NCI-H2081 treated with DMSO at 0.1 percent for 48 hours (cell line): ENCODE data around the gene XG.
"Not testable (repeated sequence)": the region's sequence is repeated elsewhere in the genome, so short reads cannot be mapped to it uniquely, and the experiment has no call there.

Source experiments
- DNase-seq: peaks from one replicate; lab custom pipeline; 2025; lab: John Stamatoyannopoulos, UW

XG gene

DNA sequence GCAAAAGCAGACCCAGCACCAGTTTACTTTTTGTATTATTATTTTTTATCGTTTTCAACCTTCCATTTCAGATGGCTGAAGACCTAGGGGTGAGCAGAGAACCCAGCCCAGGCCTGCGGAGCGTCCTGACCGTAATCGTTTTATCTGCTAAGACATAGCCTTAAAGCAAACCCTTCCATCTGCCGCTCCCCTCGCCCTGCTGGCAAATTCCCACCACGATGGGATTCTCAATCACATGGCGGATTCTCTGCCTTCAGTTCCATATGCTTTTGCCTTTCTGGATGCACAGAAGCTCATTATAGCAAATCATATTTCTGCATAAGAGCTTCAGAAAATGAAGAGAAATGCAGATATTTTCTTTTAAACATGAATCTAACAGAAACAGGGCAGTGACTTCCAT is 18.6 kb upstream of the XG start:
- DNase-seq: no peak

DNA sequence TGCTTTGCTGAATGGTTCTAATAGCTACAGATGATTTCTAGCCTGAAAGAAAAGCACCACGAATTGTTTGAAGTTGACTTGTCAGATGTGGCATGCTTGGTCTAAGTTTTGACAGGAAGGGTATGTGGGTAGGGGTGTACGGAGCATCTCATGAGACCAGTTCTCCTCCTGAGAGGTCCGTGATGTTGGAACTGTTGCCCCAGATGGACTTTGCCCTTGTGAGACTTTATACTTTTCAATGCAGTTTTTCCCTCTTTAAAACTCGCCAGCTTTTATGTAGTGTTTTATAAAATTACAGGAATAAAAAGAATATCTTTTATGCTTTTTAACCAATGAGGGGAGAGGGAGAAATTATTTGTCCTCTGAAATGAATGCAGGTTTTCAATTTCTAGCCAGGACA is 16.6 kb upstream of the XG start:
- no peak for DNase-seq

DNA sequence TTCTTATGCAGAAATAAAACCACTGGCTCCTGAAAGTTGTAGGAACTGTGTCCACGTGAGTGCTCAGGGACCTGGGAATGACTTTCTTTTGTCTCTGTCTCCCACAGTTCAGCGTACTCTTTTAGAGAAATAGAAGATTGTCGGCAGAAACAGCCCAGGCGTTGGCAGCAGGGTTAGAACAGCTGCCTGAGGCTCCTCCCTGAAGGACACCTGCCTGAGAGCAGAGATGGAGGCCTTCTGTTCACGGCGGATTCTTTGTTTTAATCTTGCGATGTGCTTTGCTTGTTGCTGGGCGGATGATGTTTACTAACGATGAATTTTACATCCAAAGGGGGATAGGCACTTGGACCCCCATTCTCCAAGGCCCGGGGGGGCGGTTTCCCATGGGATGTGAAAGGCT is 11.2 kb upstream of the XG start:
- DNase-seq: no peak

DNA sequence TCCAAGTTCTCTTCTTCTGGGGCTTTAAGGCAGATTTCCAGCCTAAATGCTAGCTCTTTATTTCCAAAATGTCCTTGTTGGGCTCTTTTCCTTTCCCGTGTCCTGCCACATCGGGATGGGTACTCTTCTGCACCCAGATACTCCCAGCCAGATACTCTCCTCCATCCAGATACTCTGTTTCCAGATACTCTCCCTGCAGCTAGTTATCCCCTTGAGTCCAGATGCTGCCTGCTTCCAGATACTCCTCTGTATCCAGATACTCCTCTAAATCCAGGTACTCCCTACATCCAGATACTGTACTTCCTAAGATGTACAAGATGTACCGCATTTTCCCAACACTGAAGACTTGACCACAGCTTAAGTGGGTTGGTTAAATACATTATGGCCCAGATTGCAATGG is 10.5 kb upstream of the XG start:
- no peak for DNase-seq

GRCh38 chrX:2746250-2746649 is 5.6 kb upstream of the XG start:
- DNase-seq: not testable (repeated sequence)

DNA sequence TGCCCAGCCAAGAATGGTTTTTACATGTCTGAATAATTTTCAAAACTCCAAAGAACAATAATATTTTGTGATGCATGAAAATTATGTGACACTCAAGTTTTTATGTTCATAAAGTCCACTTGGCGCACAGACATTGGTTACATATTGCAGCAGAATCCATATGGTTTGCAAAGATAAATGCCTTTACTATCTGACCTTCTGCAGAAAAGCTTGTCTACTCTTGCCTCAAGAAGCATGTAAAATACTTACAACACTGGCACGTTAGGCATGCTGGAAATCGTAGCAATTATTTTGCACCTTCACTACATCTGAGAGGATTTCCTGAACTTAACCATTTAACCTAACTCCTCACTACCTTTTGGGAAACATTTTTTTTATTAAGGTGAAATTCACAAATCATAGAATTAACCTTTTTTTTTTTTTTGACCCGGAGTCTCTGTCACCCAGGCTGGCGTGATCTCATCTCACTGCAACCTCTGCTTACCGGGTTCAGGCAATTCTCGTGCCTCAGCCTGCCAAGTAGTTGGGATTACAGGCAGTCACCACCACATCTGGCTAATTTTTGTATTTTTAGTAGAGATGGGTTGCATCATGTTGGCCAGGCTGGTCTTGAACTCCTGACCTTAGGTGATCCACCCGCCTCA is 3.5 kb upstream of the XG start:
- DNase-seq: no peak

- DNase-seq: no peak
Measured at GRCh38 chrX:2748815-2749188, 3.0 kb upstream of the XG start.

DNA sequence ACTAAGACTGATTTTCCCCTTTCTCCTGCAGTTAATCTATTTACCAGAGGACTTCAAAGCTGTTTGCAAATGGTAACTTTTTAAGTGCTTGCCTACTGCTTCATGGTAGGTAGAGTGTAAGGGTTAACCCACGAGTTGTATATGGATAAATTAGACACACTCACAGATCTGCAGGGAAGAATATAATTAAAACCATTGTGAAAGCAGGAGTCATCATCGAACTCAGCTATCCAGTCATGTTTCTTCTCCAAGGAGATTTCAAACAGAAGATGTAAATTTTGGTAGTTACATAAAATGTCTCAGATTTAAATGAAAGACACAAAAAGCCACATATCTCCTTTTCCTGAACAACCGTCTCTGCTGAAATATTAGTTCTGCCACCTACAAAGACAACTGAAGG is 549 bp upstream of the XG start:
- DNase-seq: no peak

DNA sequence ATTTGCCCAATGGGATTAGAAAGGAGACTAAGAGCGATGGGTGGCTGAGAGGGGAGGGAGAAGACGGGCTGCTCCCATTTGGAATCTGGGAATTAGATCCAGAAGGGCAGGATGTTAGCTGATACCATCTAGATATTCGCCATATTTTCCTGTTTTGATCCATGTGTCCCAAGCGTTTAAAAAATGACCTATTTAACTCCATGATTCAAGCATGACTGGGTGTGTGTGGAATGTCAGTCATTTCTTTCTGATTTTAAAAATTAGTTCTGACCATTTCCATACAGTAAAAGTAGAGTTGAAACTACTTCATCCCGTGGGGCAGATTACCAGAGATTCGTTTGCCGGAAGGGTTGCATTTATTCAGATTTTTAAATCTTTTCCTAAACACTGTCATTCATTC is 601 bp downstream of the XG start:
- DNase-seq: not testable (repeated sequence)

DNA sequence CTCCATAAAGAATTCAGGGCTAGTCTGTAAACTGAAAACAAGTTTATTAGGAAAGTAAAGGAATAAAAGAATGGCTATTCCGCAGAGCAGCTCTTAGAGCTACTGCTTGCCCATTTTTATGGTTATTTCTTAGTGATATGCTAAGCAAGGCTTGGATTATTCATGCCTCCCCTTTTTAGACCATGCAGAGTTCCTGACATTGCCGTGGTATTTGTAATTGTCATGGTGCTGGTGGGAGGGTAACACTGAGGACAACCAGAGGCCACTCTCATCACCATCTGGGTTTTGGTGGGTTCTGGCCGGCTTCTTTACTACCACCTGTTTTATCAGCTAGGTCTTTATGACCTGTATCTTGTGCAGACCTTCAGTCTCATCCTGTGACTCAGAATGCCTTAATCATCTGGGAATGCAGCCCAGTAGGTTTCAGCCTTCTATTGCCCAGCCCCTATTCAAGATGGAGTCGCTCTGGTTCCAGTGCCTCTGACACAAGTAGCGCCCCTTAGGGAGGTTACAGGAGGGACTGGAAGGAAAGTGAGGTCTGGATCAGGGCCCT is 3.4 kb downstream of the XG start:
- DNase-seq: not testable (repeated sequence)

- no peak for DNase-seq
Measured at GRCh38 chrX:2756548-2756947, 4.7 kb downstream of the XG start.

DNA sequence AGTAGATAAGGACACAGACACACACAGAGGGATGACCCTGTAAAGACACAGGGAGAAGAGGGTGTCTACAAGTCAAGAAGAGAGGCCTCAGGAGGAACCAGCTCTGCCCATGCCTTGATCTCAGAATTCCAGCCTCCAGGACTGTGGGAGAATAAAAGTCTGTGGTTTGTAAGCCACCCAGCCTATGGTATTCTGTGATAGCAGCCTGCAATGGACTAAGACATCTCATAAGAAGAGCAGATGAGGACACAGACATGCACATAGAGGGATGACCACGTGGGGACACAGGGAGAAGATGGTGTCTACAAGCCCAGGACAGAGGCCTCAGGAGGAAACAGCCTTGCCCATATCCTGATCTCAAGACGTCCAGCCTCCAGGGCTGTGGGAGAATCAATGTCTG is 9.4 kb downstream of the XG start:
- no peak for DNase-seq

DNA sequence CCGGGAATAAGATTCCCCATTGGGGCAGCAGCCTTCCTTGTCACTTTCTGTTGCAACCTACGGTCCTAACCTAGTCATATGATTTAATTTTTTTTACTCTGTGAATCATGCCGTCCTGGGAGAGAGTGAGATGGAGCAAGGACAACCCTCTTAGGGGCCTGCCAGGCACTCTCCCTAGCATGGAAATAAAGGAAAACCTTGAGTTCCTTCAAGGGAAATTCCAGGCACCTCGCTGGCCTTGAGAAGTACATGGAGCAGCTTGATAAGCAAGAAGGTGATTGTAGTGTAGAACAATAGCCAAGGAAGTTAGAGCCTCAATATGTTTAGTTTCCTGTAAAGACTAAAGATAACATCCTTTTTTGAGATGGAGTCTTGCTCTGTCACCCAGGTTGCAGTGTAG is 10.8 kb downstream of the XG start:
- DNase-seq: not testable (repeated sequence)

DNA sequence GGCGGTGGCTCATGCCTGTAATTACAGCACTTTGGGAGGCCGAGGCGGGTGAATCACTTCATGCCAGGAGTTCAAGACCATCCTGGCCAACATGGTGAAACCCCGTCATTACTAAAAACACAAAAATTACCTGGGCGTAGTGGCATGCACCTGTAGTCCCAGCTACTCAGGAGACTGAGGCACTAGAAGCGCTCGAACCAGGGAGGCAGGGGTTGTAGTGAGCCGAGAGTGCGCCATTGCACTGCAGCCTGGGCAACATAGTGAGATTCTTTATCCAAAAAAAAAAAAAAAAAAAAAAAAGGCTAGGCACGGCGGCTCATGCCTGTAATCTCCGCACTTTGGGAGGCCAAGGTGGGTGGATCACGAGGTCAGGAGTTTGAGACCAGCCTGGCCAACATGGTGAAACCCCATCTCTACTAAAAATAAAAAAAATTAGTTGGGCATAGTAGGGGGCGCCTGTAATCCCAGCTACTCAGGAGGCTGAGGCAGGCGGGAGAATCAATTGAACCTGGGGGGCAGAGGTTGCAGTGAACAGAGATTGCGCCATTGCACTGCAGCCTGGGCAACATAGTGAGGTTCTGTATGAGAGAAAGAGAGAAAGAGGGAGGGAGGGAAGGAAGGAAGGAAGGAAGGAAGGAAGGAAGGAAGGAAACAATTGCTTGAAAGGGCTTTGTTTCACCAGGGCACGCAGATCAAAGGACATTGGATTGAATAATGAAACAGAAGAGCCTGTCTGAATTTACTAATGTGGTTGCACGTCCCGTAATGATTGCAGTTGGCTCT is 13.1 kb downstream of the XG start:
- not testable (repeated sequence) for DNase-seq

- DNase-seq: no peak
Measured at GRCh38 chrX:2765549-2765830, 13.7 kb downstream of the XG start.

GRCh38 chrX:2766906-2767305 is 15.1 kb downstream of the XG start:
- no peak for DNase-seq

- DNase-seq: no peak
Measured at GRCh38 chrX:2767631-2768455, 16.0 kb downstream of the XG start.

DNA sequence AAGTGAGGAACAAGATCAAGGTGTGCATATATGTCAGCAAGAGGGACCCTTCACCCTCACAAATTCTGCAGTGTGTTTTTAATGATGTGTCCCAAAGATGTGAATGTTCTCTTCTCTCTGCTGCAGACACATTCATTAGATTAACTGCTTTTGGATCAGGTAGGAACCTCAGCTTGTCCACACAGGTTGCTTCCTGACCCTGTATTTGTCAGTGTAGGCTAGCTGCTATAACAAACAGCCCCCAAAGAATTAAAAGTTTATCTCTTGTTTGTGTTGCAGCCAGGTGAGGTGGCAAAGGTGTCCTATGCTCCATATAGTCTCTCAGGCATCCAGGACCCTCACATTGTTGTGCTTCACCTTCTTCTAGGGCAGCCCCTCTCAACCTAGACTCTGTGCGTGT is 17.8 kb downstream of the XG start:
- no peak for DNase-seq

DNA sequence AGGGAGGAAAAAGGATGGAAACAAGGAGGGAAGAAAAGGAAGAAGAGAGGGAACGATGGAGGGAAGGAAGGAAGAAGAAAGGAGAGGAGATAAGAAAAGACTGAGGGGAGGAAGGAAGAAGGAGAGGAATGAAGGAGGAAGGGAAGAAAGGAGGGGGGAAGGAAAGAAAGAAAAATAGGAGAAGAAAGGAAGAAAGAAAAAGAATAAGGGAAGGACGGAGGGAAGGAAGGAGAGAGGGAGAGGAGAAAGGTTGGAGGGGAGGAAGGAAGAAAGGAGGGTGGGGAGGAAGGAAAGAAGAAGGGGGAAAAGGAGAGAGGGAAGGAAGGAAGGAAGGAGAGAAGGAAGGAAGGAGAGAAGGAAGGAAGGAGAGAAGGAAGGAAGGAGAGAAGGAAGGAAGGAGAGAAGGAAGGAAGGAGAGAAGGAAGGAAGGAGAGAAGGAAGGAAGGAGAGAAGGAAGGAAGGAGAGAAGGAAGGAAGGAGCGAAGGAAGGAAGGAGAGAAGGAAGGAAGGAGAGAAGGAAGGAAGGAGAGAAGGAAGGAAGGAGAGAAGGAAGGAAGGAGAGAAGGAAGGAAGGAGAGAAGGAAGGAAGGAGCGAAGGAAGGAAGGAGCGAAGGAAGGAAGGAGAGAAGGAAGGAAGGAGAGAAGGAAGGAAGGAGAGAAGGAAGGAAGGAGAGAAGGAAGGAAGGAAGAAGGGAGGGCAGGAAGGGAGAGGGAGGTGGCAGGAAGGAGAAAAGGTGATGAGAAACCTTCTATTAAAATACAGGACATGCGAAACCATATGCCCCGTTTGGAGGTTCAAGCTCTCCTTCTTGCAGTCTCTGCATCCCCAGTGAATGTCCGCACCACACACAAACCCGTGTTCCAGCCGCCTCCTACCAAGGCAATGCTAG is 21.6 kb downstream of the XG start:
- DNase-seq: not testable (repeated sequence)

GRCh38 chrX:2774057-2774456 is 22.2 kb downstream of the XG start:
- no peak for DNase-seq

GRCh38 chrX:2774776-2775175 is 22.9 kb downstream of the XG start:
- DNase-seq: no peak
